NB4 (cell line): ENCODE data around the gene FXN.
"Not testable (repeated sequence)": the region's sequence is repeated elsewhere in the genome, so short reads cannot be mapped to it uniquely, and the experiment has no call there.

Experiments used
- CTCF ChIP-seq: IDR thresholded peaks from one replicate; pipeline ENCODE4 v1.5.1; 2012; ENCODE audit warnings: low read depth, low read length
- TF ChIP-seq, protein P1 (sequence below): IDR thresholded peaks from 2 replicates; pipeline ENCODE4 v1.6.1; 2011; ENCODE audit warnings: low read depth, low read length

GRCh38 chr9:69050936-69051335, 15.4 kb downstream of the FXN start:
- not testable (repeated sequence) for TF ChIP-seq CTCF
- TF ChIP-seq, protein P1, sequence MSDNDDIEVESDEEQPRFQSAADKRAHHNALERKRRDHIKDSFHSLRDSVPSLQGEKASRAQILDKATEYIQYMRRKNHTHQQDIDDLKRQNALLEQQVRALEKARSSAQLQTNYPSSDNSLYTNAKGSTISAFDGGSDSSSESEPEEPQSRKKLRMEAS, result not testable (repeated sequence)
